Measurements from ENCODE around the gene ATP2B1. TPM values are rescaled to one million over a fixed set of nuclear protein-coding genes. Genes with fewer than 3 reads are reported as not detected.

ATP2B1 gene
- total and polyA plus RNA-seq, 2 of the 13 experiments (the other 11 are each of a cell fraction or from before 2014, with no cell fraction given) = 12.1 to 60.2 TPM

DNA sequence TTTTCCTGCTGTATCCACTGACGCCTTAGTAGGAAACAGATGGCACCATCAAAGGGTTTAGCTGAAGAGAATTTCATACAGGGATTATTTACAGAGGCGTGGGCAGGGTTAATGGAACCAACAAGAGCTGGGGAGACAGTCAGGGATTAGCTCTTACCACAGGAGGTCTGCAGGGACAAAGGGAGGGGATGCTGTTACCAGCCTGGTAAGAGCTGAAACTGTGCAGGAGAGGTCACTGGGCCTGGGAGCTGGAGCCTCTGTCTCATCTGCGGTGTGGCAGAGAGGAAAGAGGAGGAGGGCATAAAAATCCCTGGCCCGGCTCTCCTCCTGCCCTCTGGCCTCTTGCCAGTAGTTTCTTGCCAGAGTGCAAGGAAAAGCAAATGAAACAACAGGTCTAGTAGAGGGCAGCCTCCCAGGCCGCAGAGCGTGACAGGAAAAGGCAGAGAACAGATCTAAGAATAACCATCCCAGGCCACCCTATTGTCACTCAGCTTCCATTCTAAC, 163.9 kb downstream of the ATP2B1 start:
- BruUV-seq (replicated peaks) = no TSS peak
- Histone ChIP-seq H3K27me3 (ENCODE audit: control insufficient read depth in 1 of 2, insufficient read depth in 2 of 2, low read length in 2 of 2) (no peaks in the 10 kb centered on the region), H3K9me3 (ENCODE audit: low read length) (no peaks in the 10 kb centered on the region), H3K79me2 (ENCODE audit: insufficient read depth, low read length) (no peaks in the 10 kb centered on the region), H4K20me1 (ENCODE audit: insufficient read depth, low read length) (no peaks in the 10 kb centered on the region; the same call in 1 of the 2 replicates), H2AFZ (ENCODE audit: low read length) (no peak overlapping the region), H3K4me2 (ENCODE audit: low read depth, low read length) (peak overlapping the region; percentile 12; the same call in 1 of the 2 replicates), H3K36me3 (replicated peaks in 1 of 2; ENCODE audit: control insufficient read depth in 1 of 2, insufficient read depth in 2 of 2, low read length in 2 of 2) (no peaks in the 10 kb centered on the region), H3K9ac (ENCODE audit: insufficient read depth, low read depth, low read length) (no peak overlapping the region), H3K4me1 (ENCODE audit: insufficient read depth, low read length) (peaks cover 11% of the 10 kb centered on the region), H3K27ac (ENCODE audit: extremely low read length, insufficient read depth, low read length) (no peak overlapping the region), H3K4me3 (replicated peaks in 1 of 3; ENCODE audit: insufficient read depth in 1 of 3, low read depth in 2 of 3, low read length in 3 of 3) (no peak overlapping the region)
- no peak for DNase-seq (ENCODE audit: low spot score)
- FAIRE-seq = no peak
- in situ Hi-C loops (cut with HindIII; ENCODE audit: extremely low pct_ligation_motif_present, low pct_unique_long_range_greater_than_20kb) (loop anchor here (5.0 to 25.0 kb wide), 3 partner anchors 160 to 558 kb away; partner anchors contain the start of gene ATP2B1), intact Hi-C loops (cut with micrococcal nuclease; ENCODE audit: unreplicated experiment) (loop anchor here (5.0 kb wide), 4 partner anchors 88 to 1398 kb away; partner anchors contain the start of gene ATP2B1)
- ChIA-PET CTCF (ENCODE audit: low intra/inter-chr PET ratio, low total read pairs) (no interaction called here), POLR2A (interaction anchor here (1.8 kb wide), 1 partner anchor 164 kb away, joined by 7 read pairs; the partner anchor contains the start of gene ATP2B1)
- 11% methylated on average over 6 of the region's 6 CpGs for WGBS (ENCODE audit: low lambda C conversion rate)
- TF ChIP-seq U2AF2 (IDR thresholded peaks at IDR 0.05; ENCODE audit: low read depth, low read length) (no peak), GLI4 (CRISPR knock-in tag; IDR thresholded peaks at IDR 0.05; ENCODE audit: borderline replicate concordance) (no peak), NCOA5 (CRISPR knock-in tag; IDR thresholded peaks at IDR 0.05) (no peak), ARNT (IDR thresholded peaks at IDR 0.05) (no peak), POLR2G (IDR thresholded peaks at IDR 0.05; ENCODE audit: low read depth, low read length) (no peak), STAG1 (CRISPR knock-in tag; IDR thresholded peaks at IDR 0.05) (no peak), MXD4 (CRISPR knock-in tag; IDR thresholded peaks at IDR 0.05) (no peak), KLF9 (CRISPR knock-in tag; IDR thresholded peaks at IDR 0.05; ENCODE audit: low read depth) (no peak), ETV6 (CRISPR knock-in tag; conservative IDR thresholded peaks at IDR 0.05) (no peak)
- TF ChIP-seq, protein P1, sequence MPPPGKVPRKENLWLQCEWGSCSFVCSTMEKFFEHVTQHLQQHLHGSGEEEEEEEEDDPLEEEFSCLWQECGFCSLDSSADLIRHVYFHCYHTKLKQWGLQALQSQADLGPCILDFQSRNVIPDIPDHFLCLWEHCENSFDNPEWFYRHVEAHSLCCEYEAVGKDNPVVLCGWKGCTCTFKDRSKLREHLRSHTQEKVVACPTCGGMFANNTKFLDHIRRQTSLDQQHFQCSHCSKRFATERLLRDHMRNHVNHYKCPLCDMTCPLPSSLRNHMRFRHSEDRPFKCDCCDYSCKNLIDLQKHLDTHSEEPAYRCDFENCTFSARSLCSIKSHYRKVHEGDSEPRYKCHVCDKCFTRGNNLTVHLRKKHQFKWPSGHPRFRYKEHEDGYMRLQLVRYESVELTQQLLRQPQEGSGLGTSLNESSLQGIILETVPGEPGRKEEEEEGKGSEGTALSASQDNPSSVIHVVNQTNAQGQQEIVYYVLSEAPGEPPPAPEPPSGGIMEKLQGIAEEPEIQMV (CRISPR knock-in tag; IDR thresholded peaks at IDR 0.05; ENCODE audit: low read depth) = no peak
- TF ChIP-seq, protein P2, sequence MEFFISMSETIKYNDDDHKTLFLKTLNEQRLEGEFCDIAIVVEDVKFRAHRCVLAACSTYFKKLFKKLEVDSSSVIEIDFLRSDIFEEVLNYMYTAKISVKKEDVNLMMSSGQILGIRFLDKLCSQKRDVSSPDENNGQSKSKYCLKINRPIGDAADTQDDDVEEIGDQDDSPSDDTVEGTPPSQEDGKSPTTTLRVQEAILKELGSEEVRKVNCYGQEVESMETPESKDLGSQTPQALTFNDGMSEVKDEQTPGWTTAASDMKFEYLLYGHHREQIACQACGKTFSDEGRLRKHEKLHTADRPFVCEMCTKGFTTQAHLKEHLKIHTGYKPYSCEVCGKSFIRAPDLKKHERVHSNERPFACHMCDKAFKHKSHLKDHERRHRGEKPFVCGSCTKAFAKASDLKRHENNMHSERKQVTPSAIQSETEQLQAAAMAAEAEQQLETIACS (CRISPR knock-in tag; IDR thresholded peaks at IDR 0.05) = no peak
- TF ChIP-seq, protein P3, sequence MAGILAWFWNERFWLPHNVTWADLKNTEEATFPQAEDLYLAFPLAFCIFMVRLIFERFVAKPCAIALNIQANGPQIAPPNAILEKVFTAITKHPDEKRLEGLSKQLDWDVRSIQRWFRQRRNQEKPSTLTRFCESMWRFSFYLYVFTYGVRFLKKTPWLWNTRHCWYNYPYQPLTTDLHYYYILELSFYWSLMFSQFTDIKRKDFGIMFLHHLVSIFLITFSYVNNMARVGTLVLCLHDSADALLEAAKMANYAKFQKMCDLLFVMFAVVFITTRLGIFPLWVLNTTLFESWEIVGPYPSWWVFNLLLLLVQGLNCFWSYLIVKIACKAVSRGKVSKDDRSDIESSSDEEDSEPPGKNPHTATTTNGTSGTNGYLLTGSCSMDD (CRISPR knock-in tag; IDR thresholded peaks at IDR 0.05) = no peak
- TF ChIP-seq, protein P4, sequence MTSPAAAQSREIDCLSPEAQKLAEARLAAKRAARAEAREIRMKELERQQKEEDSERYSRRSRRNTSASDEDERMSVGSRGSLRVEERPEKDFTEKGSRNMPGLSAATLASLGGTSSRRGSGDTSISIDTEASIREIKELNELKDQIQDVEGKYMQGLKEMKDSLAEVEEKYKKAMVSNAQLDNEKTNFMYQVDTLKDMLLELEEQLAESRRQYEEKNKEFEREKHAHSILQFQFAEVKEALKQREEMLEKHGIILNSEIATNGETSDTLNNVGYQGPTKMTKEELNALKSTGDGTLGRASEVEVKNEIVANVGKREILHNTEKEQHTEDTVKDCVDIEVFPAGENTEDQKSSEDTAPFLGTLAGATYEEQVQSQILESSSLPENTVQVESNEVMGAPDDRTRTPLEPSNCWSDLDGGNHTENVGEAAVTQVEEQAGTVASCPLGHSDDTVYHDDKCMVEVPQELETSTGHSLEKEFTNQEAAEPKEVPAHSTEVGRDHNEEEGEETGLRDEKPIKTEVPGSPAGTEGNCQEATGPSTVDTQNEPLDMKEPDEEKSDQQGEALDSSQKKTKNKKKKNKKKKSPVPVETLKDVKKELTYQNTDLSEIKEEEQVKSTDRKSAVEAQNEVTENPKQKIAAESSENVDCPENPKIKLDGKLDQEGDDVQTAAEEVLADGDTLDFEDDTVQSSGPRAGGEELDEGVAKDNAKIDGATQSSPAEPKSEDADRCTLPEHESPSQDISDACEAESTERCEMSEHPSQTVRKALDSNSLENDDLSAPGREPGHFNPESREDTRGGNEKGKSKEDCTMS (CRISPR knock-in tag; conservative IDR thresholded peaks at IDR 0.05) = no peak
- peak; percentile 74 for ATAC-seq
